ENCODE results near the gene THSD8.

The THSD8 gene

DNA sequence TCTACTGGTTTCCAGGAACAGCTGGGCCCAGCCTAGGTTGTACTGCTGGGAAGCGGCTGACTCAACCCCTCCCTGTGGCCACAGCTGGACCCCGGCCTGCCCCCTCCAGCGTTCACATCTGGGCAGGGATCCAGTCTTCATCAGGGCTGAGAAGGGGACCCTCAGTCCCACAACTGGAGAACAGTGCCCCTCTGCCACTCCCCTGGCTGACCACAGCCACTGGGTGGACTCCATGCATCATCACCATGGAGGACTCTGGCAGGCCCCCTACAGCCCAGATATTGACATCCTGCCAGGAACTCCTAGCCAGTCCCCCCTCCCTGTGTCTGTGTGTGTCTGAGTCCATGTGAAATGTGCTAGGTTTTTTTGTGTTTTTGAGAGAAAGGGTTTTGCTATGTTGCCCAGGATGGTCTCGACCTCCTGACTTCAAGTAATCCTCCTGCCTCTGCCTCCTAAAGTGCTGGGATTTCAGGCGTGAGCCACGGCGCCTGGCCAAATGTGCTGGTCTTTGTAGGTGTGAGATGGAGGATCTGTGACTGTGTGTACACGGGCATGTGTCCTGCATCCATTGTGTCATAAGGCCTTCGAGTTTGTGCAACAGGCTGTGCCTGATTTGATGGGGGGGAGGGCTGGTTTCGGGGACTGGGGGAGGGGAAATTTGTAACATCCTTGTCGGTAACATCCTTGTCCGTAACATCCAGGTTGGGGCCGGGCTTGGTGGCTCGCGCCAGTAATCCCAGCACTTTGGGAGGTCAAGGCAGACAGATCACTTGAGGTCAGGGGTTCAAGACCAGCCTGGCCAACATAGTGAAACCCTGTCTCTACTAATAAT lies 22.5 kb upstream of the THSD8 start:
- FAIRE-seq: no peak

DNA sequence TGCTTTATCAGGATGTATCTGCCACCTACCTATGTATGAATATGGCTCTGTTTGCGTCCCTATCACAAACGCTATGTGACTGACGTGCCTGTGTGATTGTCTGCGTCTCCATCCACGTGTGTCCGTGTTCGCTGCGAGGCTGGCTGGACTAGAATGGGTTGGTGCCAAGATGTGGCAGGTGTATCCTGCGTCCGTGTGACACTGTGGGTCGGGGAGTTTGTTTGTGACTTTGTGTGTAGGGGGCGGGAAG lies 19.8 kb upstream of the THSD8 start:
- FAIRE-seq: no peak

DNA sequence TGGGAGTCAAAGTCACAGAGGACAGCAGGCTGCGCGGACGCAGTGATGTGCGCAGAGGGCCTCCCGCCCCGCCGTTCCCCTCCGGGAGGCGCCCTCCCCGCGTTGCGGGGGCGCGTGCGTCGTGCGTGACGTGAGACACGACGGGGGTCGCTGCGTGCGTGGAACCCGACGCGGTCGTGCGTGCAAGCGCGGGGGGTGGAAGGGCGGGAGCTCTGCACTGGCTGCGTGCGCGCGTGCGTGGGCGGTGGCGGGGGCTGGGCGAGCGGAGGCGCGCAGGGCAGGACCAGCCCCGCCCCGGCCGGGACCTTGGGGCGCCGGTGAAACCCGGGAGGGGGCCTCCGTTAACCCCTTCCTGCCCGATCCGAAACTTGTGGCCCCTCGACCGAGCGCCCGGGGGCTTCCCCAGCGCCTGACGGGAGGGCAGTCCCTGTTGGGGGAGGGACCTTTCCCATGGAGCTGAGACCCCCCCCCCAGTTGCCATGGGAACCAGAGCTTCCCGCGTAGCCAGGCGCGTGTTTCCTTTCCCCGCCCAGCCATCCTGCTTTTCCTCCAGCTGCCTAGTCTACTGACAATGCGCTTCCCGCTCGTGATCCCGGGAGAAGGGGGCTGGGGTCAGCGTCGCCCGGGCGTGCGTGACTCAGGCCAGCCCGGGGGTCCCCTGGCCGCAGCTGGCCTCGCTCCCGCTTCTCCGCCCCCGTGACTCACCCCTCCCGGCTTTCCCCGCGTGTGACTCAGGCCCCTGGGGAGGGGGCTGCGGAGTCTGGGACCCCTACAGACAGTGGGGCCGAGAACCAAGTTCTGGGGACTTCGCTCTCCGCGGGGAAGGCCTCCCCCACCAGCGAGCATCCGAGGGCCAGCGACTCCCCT lies 19.2 kb upstream of the THSD8 start:
- FAIRE-seq: no peak

DNA sequence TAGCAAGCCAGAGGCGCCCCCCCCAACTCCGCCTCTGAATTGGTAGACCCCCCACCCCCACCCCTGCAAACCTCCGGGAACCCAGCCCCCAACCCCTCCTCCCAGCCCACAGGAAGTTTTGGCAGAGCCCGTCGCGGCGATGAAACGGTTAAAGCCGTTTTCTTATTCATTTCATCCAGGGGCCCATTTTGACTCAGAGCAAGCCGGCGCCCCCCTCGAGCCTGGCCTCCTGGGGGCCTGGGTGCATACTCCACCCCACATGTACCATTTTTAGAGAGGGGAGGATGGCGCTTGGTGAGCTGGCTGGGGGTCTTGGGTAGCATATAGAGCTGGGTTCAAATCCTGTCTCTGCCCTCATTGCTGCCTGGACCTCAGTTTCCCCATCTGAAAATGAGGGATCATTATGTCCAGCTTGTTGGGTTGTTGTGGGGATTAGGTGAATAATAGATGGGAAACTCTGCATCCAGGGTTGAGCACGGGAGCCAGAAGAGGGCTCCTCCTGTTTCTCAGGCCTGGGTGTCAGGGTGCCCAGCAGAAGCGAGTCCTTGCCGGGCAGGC lies 18.5 kb upstream of the THSD8 start:
- no peak for FAIRE-seq

DNA sequence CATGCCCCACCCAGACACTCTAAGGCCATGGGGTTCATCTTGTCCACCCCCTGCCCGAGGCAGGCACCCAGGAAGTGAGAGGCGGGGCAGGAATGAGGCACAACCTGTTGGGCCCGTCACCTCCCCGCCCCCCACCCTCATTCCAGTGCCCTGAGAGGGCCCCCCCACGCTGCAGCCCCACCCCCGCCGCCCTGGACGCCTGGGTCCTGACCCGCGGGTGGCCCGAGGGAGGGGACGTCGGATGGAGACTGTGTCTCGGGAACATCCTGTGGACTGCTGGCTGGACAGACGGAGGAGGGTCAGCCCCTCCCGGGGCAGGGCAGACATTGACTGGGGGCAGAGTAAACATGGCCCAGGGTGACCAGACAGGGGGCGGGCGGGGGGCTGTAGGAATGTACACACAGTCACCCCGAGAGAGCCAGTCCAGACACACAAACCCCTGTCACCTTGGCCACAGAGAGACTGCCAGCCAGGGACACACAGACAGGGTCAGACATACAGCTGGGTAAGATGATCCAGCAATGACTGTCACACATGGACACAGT lies 17.9 kb upstream of the THSD8 start:
- FAIRE-seq: no peak

DNA sequence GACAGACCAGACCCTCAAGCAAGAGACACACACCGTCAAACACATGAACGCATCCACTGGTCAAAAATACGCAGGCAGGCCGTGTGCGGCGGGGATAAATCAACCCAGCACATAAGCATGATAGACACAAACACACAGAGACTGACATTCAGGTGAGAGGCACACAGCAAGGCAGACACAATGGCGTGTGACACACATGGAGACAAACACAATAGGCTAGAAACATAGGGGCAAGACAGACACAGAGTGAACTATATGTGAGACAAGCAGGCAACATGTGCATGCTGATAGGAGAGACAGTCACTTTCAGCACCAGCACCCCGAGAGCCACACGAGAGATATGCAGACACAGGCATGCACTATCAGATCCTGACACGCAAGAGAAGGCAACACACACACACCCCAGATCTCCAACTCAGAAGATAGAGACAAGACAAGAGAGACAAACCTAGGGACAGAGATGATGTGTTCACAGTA lies 17.4 kb upstream of the THSD8 start:
- no peak for FAIRE-seq

DNA sequence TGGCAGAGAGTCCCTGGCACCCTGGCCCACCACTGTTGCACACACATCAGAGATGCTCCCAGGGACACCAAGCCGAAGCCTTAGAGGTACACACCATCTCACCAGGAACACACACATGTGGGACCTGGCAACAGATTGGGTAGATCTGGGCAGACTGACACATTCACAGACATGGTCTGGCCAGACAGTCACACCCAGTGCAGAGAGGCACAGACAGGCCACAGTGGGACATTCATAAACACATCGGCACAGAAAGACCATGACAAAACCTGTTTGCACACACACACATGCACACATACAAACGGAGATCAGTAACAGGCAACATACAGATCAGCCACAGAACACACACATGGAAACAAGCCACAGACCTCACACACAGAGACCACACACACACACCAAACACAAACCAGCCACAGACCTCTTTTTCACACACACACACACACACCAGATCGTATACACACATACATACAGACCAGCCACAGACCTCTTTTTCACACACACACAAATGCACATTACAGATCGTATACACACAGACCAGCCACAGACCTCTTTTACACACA lies 16.9 kb upstream of the THSD8 start:
- no peak for FAIRE-seq

DNA sequence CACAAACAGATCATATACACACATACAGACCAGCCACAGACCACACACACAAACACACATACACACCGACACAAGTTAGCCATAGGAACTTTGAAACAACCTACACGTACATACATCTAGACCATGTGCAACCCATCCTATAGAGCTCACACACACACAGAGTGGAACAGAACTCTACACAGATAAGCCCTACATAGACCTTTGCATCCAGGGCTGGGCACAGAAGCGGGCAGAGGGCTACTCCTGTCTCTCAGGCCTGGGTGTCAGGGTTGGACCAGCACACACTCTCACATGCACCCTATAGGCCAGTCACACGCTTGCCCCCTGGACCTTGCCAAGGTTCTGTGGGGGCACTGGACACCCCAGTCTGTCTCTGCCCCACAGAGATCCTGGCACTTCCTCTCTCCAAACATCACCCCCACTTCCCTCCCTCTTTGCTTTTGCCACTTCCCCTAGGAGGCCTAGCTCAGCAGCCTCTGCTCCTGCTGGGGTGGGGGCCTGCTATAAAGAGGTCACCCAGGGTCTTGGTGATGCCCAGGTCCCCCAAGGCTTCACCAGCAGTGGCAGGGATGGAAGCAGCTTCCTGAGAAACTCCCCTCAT lies 16.3 kb upstream of the THSD8 start:
- FAIRE-seq: no peak

DNA sequence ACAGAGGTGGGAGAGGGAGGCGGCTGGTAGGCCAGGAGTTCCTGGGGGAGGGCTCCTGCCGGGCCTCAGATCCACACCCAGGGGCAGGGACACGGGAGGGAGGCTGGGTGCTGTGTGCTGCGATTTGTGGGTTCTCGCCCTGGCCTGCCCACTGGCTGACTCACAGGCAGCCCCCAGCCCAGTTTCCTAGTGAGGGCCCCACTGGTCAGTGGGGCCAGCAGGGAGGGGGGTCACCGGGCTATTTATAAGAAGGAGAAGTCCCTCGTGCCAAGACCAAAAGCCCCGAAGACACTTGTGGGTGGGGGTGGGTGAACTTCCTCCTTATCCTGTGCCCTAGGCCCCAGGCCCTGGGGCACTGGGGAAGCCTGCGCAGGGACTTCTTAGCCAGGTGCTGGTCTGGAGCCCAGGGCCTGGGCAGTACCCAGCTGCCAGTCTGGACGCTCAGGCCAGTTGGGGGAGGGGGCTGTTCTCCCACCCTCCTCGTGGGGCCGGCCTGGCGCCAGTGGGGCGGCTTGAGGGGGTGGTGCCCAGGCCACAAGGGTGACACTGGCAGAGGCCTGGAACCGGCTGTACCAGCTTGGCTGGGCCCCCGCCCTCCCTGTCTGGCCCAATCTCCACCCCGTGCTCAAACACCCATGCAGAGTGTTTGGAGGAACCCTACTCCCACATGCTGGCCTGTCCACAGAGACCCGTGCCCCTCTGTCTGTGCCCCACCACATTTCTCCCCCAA lies 15.6 kb upstream of the THSD8 start:
- FAIRE-seq: no peak

DNA sequence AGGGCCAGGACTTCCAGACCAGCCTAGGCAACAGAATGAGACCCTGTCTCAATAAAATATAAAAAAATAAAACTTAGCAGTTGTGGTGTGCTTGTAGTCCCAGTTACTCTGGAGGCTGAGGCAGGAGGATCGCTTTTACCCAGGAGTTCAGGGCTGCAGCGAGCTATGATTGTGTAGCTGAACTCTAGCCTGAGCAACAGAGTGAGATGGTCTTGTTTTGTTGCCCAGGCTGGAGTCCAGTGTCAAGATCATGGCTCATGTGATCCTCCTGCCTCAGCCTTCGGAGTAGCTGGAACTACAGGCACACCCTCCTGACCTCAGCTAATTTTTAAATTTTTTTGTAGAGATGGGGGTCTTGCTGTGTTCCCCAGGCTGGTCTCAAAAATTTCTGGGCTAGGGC lies 14.9 kb upstream of the THSD8 start:
- FAIRE-seq: no peak

DNA sequence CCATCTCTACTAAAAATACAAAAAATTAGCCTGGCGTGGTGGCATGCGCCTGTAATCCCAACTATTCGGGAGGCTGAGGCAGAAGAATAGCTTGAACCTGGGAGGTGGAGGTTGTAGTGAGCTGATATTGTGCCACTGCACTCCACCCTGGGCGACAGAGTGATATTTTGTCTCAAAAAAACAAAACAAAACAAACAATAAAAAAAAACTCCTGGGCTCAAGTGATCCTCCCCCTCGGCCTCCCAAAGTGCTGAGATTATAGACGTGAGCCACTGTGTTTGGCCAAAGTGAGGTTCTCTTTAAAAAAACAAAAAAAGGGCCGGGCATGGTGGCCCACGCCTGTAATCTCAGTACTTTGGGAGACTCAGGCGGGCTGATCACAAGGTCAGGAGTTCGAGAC lies 14.4 kb upstream of the THSD8 start:
- no peak for FAIRE-seq

DNA sequence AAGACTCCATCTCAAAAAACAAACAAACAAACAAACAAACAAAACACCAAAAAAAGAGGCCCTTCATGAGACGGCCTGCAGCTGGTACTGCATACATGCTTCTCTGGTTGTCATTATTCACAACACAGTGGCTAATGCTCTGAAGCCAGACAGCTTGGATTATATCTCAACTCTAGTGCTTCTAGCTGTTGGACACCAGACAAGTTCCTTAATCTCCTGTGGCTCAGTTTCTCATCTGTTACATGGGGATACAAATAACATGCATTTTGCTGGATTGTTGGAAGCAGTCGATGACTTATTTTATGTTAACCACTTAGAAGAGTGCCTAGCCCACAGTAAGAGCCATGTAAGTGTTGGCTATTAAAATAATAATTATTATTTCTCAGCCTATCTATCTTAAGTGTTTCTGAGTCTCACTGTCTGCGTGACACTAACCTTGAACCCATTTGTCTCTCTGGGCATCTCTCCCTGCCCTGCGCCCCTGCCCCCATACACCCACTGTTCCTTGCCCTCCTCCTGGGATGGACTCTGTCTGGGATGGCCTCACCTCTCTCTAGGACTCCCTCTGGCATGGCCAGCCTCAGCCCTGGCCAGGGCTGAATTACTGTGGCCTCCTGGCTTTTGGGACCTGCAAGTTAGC lies 13.7 kb upstream of the THSD8 start:
- no peak for FAIRE-seq

DNA sequence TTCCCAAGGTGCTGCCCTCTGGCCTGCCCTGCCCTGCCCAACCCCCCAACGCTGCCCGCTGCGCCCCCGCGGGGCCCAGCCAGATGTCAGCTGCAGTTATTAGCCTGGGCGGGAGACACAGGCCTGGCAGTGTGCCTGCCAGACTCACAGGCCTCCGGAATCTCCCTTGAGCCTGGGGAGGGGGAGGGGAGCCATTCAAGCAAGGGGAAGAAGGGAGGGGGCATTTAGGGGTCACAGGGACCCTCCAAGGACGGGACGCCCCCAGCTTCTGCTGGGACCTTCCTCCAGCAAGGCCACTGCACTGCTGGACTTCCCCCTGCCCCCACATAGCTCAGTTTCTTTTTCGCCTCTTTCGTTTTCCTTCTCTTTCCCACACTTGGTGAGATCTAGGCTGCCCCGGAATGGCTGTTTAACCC lies 13.2 kb upstream of the THSD8 start:
- FAIRE-seq: no peak

DNA sequence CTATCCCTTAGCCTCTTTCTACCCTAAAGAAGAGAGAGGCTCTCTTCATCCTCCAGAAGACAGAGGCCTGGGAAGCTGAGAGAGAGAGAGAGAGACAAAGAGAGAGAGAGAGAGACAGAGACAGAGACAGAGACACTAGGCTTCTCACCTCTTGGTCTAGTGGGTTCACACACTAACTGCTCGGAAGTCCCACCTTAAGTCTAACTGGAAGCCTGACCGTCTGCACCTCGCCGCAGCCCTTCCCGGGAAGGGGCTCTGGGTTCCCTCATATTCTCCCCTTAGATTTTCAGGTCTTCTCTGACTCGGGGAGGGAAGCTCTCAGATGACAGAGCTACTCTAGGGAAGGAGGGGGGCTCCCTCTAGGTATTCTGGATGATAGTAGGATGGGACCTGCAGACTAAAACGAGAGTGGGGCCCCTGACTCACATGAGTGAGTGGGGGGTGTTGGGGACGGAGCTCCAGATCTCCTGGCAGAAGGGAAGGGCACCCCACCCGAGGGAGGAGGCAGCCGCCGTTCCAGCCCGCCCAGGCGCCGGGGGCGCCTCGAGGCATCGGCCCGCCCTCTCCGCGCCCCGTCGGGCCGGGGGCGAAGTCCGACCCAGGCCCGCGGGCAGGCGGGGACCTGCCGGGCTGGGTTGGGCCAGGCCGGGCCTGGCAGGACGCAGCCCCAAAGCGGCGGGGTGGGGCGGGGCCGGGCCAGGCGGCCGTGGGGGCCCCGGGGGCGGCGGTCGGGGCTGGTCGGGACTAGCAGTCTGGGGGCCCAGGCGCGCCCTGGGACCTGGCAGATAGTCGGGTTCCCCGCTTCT lies 12.6 kb upstream of the THSD8 start:
- no peak for FAIRE-seq

DNA sequence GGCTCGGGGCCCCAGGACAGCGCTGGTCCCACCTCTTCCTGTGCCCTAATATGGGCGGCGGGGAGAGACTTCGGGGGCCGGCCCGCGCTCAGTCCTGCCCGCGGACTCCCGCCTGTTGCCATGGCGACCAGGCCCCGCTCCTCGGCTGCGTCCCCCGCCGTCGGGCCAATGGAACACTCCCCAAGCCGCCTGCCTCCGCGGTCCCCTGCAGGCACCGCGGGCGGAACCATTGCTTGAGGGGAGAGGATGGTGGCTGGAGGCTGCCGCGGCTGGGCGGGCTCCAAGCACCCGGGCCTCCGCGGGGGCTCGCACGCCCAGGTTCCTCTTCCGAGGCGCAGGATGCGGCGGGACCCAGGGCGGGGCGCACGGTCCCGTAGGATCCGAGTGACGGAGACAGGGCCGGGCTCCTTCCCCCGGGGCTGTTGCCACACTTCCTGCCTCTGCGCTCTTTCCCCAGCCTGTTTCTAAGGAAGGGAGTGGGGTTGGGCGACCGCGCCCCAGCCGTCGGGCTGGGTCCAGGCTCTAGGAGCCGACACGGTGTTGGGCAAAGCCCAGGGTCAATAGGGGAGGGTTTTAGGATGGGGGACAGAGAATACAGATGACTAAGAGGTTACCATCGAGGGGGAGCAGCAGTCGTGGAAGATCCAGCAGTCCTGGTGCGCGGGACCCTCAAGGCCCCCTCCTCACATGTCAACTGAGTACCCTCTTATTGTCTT lies 11.8 kb upstream of the THSD8 start:
- no peak for FAIRE-seq

DNA sequence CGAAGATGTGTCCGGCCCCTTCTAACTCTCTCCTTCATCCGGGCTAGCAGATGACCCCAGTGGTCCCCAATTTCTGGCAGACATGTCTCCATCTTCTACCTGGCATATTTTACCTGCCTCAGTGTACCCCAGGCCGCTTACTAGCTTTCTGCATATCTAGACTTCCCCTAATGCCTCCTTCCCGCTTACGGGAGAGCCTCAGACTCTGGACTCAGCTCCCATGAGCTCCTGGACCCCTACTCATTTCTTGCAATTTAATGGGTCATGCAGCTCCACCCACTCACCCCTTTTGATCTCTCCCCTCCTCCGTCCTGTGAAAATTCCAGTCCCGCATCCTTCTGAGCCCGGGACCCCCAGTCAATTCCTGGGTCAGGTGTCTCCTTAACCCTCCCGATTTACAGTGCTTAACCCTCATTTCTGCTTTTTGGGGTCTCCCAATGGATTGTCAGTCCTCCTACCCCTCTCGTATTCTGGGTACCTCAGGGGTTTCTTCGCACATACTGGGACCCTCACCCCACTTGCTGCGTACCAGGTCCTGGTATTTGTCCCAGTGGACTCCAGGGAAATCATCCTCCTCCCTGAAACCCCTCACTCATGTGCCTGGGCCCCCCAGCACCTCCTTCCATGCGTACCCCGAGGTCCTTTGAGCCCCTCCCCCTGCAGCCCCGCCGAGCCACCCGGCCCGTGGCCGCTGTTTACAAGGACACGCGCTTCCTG lies 11.1 kb upstream of the THSD8 start:
- no peak for FAIRE-seq

DNA sequence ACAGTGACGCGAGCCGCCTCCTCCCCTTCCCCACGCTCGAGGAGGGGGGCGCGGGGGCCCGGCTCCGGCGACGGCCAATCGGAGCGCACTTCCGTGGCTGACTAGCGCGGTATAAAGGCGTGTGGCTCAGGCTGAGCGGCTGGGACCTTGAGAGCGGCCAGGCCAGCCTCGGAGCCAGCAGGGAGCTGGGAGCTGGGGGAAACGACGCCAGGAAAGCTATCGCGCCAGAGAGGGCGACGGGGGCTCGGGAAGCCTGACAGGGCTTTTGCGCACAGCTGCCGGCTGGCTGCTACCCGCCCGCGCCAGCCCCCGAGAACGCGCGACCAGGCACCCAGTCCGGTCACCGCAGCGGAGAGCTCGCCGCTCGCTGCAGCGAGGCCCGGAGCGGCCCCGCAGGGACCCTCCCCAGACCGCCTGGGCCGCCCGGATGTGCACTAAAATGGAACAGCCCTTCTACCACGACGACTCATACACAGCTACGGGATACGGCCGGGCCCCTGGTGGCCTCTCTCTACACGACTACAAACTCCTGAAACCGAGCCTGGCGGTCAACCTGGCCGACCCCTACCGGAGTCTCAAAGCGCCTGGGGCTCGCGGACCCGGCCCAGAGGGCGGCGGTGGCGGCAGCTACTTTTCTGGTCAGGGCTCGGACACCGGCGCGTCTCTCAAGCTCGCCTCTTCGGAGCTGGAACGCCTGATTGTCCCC lies 10.4 kb upstream of the THSD8 start, which contains the start of gene JUNB:
JUNB (plus strand) TSS at position 142 of the 706 bp plus-strand sequence; CDS start at position 428, 286 bp downstream.
- FAIRE-seq: no peak

DNA sequence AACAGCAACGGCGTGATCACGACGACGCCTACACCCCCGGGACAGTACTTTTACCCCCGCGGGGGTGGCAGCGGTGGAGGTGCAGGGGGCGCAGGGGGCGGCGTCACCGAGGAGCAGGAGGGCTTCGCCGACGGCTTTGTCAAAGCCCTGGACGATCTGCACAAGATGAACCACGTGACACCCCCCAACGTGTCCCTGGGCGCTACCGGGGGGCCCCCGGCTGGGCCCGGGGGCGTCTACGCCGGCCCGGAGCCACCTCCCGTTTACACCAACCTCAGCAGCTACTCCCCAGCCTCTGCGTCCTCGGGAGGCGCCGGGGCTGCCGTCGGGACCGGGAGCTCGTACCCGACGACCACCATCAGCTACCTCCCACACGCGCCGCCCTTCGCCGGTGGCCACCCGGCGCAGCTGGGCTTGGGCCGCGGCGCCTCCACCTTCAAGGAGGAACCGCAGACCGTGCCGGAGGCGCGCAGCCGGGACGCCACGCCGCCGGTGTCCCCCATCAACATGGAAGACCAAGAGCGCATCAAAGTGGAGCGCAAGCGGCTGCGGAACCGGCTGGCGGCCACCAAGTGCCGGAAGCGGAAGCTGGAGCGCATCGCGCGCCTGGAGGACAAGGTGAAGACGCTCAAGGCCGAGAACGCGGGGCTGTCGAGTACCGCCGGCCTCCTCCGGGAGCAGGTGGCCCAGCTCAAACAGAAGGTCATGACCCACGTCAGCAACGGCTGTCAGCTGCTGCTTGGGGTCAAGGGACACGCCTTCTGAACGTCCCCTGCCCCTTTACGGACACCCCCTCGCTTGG lies 9.6 kb upstream of the THSD8 start:
- FAIRE-seq: no peak
